H1 (cell line): ENCODE results near the gene SCGB3A1. TPM values are rescaled to one million over a fixed set of nuclear protein-coding genes. Genes with fewer than 3 reads are reported as not detected.

Experiments
- ASH2L ChIP-seq: fragments of 200-600, 300-600 bp; sonication (generic); IDR thresholded peaks from one replicate; pipeline ENCODE4 v1.7.1; 2017; ENCODE audit warnings: low read length
- ATF3 ChIP-seq: IDR thresholded peaks from 2 replicates; pipeline ENCODE4 v1.6.1; 2011; ENCODE audit warnings: low read depth, mild to moderate bottlenecking, low read length; ENCODE audit not compliant: insufficient read depth
- CHD2 ChIP-seq: IDR thresholded peaks from 2 replicates; pipeline ENCODE4 v1.6.1; 2012; ENCODE audit warnings: low read length, improper control_type of control experiment
- GABPA ChIP-seq: IDR thresholded peaks from 2 replicates; pipeline ENCODE4 v1.6.1; 2011; ENCODE audit warnings: mild to moderate bottlenecking, low read length, moderate library complexity, borderline replicate concordance; ENCODE audit not compliant: insufficient read depth
- MAFK ChIP-seq: IDR thresholded peaks from 2 replicates; pipeline ENCODE4 v1.6.1; 2012; ENCODE audit warnings: low read depth, mild to moderate bottlenecking, improper control_type of control experiment, low read length
- SIN3A ChIP-seq, 2 experiments: IDR thresholded peaks in 1 of 2; conservative IDR thresholded peaks in 1 of 2; 2 replicates each; pipeline ENCODE4 v1.6.1; 2011 to 2012; ENCODE audit warnings: low read length in 2 of 2, improper control_type of control experiment in 1 of 2, low read depth in 1 of 2, mild to moderate bottlenecking in 1 of 2
- SIX5 ChIP-seq: IDR thresholded peaks from 2 replicates; pipeline ENCODE4 v1.6.1; 2011; ENCODE audit warnings: mild to moderate bottlenecking, low read depth, low read length
- polyA plus RNA-seq, 7 experiments: library from polyadenylated mRNA; depleted of rRNA in 3 of 7; stranded (reverse) in 5 of 7; unstranded in 2 of 7; fragments of >200 nt in 5 of 7; fragments of 200-250 nt in 2 of 7; gene quantifications; 1 replicate in 5 of 7; 2 replicates in 1 of 7; 4 replicates in 1 of 7; pipeline versions ENCODE4 v1.2.1 to v1.2.3, GENCODE V29; 2011 to 2013; ENCODE audit warnings: missing spikeins in 2 of 7, mixed read lengths in 2 of 7
- total RNA-seq: library from RNA; stranded (reverse); fragmentation: NEBNext Ultra II Directional; extraction: Animal tissue kit (Norgen Biotek cat#: 25700); gene quantifications from 2 replicates; pipeline ENCODE4 v1.2.1, GENCODE V29; 2021

SCGB3A1 gene
- total and polyA plus RNA-seq, 2 of the 8 experiments (the other 6 are each of a cell fraction or from before 2014, with no cell fraction given): 0.20 TPM; not detected in 1

GRCh38 chr5:180633283-180634177, 42.2 kb upstream of the SCGB3A1 start (continued):
- no peak for TF ChIP-seq SIN3A (conservative IDR thresholded peaks at IDR 0.05 in 1 of 2, IDR thresholded peaks at IDR 0.05 in 1 of 2; ENCODE audit: low read depth in 1 of 2, low read length in 2 of 2)
- TF ChIP-seq SIX5: no peak
- TF ChIP-seq GABPA: no peak
- no peak for TF ChIP-seq MAFK
- no peak for TF ChIP-seq ATF3
- no peak for TF ChIP-seq ASH2L
- TF ChIP-seq CHD2: no peak
